Panc1 (cell line): ENCODE data around the gene C18orf32. TPM values are rescaled to one million over a fixed set of nuclear protein-coding genes. Genes with fewer than 3 reads are reported as not detected.

Experiments used
- ATAC-seq: fragments of 200-7000 bp; cut with Tn5 transposase; 2 replicates; pipeline ENCODE4 v1.9.1; 2020; ENCODE audit warnings: mild to moderate bottlenecking, moderate library complexity
- BruUV-seq: library from RNA; stranded (reverse); fragments of 400-500 nt; replicated peaks from 2 replicates; lab custom pipeline; 2021; lab: Mats Ljungman, UMichigan
- CTCF ChIA-PET: fragments of 300-600 bp; sonication (Branson Sonifier 250); formaldehyde crosslinking; loops from one replicate; lab custom pipeline; 2022; ENCODE audit warnings: antibody characterized with exemption; lab: Charles Lee
- POLR2A ChIA-PET: fragments of 300-600 bp; sonication (Branson Sonifier 250); formaldehyde crosslinking; loops from one replicate; lab custom pipeline; 2022; ENCODE audit warnings: antibody characterized with exemption; lab: Charles Lee
- DNase-seq: peaks from one replicate; pipeline ENCODE4 v3.0.0-alpha.2; 2010; ENCODE audit warnings: low read depth, low spot score
- H3K27ac ChIP-seq: 2 replicates; pipeline ENCODE4 v1.5.1; 2011; ENCODE audit warnings: mild to moderate bottlenecking, low read length, inconsistent platforms
- H3K27me3 ChIP-seq: fragments of 200-500 bp; sonication (Bioruptor generic); 2 replicates; pipeline ENCODE4 v1.6.0; 2014; ENCODE audit warnings: low read length, inconsistent platforms; ENCODE audit not compliant: control insufficient read depth, insufficient read depth
- H3K36me3 ChIP-seq: fragments of 200-500 bp; sonication (Bioruptor generic); 2 replicates; pipeline ENCODE4 v1.5.1; 2014; ENCODE audit warnings: inconsistent platforms, mild to moderate bottlenecking, low read length, moderate library complexity; ENCODE audit not compliant: control insufficient read depth, insufficient read depth
- H3K4me1 ChIP-seq: 2 replicates; pipeline ENCODE4 v1.5.1; 2011; ENCODE audit warnings: inconsistent platforms, mild to moderate bottlenecking, low read length, moderate library complexity; ENCODE audit not compliant: control insufficient read depth, insufficient read depth
- H3K4me3 ChIP-seq, 2 experiments: 2 replicates each; pipeline ENCODE4 v1.5.1; 2011 to 2012; ENCODE audit warnings: low read depth in 2 of 2, low read length in 2 of 2, mild to moderate bottlenecking in 2 of 2, inconsistent platforms in 1 of 2, moderate library complexity in 1 of 2
- H3K9me3 ChIP-seq: fragments of 200-500 bp; sonication (Bioruptor generic); 2 replicates; pipeline ENCODE4 v1.5.1; 2014; ENCODE audit warnings: low read depth, mild to moderate bottlenecking, inconsistent platforms, low read length, moderate library complexity; ENCODE audit not compliant: control insufficient read depth, insufficient read depth
- POLR2AphosphoS5 ChIP-seq: IDR thresholded peaks from 2 replicates; pipeline ENCODE4 v1.6.1; 2012; ENCODE audit warnings: mild to moderate bottlenecking, low read depth, low read length, moderate library complexity
- SIN3A ChIP-seq: IDR thresholded peaks from 2 replicates; pipeline ENCODE4 v1.6.1; 2012; ENCODE audit warnings: low read depth, mild to moderate bottlenecking, low read length, moderate library complexity, borderline replicate concordance; ENCODE audit not compliant: insufficient read depth
- TCF7L2 ChIP-seq: IDR thresholded peaks from 2 replicates; pipeline ENCODE4 v1.6.1; 2011; ENCODE audit warnings: mild to moderate bottlenecking, low read depth, low read length, inconsistent platforms
- in situ Hi-C: cut with HindIII; loops from 2 replicates; pipeline ENCODE4 v1.10.0; 2016; ENCODE audit warnings: low sequenced_read_pairs, low pct_unique_long_range_greater_than_20kb
- intact Hi-C: fragments of 100-400 bp; cut with micrococcal nuclease; formaldehyde crosslinking; loops from one replicate; pipeline ENCODE4 v1.10.0; 2022; ENCODE audit not compliant: unreplicated experiment
- total RNA-seq: library from RNA; stranded (reverse); gene quantifications from one replicate; pipeline ENCODE4 v1.2.1, GENCODE V29; 2021; ENCODE audit not compliant: unreplicated experiment
- TF ChIP-seq, protein P1 (sequence below), 2 experiments: IDR thresholded peaks; 2 replicates each; pipeline ENCODE4 v1.6.1; 2011 to 2012; ENCODE audit warnings: low read depth in 2 of 2, control low read depth in 1 of 2, low read length in 1 of 2, mild to moderate bottlenecking in 1 of 2, moderate library complexity in 1 of 2; ENCODE audit not compliant: insufficient read depth in 1 of 2
- TF ChIP-seq, protein P2 (sequence below): fragments of 450-650 bp; IDR thresholded peaks from 2 replicates; pipeline ENCODE4 v1.5.1; 2017; ENCODE audit warnings: mild to moderate bottlenecking

The C18orf32 gene
- total RNA-seq, 1 experiment from 2014 or later: 38.0 TPM

DNA sequence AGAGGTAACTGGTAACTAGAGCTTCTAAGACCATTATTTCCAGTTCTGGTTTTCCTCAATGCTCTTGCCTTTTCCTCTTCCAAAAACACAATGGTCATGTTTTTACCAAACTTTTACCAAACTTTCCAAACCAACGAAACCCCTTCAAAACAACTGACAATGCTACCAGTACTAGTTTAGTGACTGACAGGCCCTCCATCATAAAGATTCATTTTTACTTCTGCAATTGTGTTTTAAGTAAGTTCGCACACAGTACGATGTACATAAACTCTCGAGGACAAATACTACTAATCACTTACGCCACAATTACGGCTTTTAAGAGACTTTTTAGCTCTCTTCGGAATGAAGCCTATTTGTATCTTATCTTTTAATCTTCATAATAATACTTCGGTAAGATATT is 900 bp downstream of the C18orf32 start:
- peaks cover 25% of the 10 kb centered on the region for H3K36me3 ChIP-seq
- no TSS peak for BruUV-seq
- DNase-seq (no peak), ATAC-seq (no peak)
- in situ Hi-C loops: no loop called here
- H3K4me3 ChIP-seq: peak overlapping the region; percentile 84 to 91
- H3K27me3 ChIP-seq: no peaks in the 10 kb centered on the region
- TF ChIP-seq SIN3A (no peak), TCF7L2 (no peak), POLR2AphosphoS5 (no peak)
- TF ChIP-seq, protein P1, sequence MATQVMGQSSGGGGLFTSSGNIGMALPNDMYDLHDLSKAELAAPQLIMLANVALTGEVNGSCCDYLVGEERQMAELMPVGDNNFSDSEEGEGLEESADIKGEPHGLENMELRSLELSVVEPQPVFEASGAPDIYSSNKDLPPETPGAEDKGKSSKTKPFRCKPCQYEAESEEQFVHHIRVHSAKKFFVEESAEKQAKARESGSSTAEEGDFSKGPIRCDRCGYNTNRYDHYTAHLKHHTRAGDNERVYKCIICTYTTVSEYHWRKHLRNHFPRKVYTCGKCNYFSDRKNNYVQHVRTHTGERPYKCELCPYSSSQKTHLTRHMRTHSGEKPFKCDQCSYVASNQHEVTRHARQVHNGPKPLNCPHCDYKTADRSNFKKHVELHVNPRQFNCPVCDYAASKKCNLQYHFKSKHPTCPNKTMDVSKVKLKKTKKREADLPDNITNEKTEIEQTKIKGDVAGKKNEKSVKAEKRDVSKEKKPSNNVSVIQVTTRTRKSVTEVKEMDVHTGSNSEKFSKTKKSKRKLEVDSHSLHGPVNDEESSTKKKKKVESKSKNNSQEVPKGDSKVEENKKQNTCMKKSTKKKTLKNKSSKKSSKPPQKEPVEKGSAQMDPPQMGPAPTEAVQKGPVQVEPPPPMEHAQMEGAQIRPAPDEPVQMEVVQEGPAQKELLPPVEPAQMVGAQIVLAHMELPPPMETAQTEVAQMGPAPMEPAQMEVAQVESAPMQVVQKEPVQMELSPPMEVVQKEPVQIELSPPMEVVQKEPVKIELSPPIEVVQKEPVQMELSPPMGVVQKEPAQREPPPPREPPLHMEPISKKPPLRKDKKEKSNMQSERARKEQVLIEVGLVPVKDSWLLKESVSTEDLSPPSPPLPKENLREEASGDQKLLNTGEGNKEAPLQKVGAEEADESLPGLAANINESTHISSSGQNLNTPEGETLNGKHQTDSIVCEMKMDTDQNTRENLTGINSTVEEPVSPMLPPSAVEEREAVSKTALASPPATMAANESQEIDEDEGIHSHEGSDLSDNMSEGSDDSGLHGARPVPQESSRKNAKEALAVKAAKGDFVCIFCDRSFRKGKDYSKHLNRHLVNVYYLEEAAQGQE (IDR thresholded peaks at IDR 0.05; ENCODE audit: insufficient read depth in 1 of 2, low read depth in 2 of 2, low read length in 1 of 2): no peak
- TF ChIP-seq, protein P2, sequence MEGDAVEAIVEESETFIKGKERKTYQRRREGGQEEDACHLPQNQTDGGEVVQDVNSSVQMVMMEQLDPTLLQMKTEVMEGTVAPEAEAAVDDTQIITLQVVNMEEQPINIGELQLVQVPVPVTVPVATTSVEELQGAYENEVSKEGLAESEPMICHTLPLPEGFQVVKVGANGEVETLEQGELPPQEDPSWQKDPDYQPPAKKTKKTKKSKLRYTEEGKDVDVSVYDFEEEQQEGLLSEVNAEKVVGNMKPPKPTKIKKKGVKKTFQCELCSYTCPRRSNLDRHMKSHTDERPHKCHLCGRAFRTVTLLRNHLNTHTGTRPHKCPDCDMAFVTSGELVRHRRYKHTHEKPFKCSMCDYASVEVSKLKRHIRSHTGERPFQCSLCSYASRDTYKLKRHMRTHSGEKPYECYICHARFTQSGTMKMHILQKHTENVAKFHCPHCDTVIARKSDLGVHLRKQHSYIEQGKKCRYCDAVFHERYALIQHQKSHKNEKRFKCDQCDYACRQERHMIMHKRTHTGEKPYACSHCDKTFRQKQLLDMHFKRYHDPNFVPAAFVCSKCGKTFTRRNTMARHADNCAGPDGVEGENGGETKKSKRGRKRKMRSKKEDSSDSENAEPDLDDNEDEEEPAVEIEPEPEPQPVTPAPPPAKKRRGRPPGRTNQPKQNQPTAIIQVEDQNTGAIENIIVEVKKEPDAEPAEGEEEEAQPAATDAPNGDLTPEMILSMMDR: no peak
- H3K27ac ChIP-seq: peak overlapping the region; percentile 98
- POLR2A ChIA-PET: interaction anchor here (0.6 kb wide), 1 partner anchor 200 kb away, joined by 8 read pairs; no protein-coding TSS in a partner anchor
- H3K9me3 ChIP-seq: no peaks in the 10 kb centered on the region
- peaks cover 25% of the 10 kb centered on the region for H3K4me1 ChIP-seq
- CTCF ChIA-PET: no interaction called here
- intact Hi-C loops: no loop called here

DNA sequence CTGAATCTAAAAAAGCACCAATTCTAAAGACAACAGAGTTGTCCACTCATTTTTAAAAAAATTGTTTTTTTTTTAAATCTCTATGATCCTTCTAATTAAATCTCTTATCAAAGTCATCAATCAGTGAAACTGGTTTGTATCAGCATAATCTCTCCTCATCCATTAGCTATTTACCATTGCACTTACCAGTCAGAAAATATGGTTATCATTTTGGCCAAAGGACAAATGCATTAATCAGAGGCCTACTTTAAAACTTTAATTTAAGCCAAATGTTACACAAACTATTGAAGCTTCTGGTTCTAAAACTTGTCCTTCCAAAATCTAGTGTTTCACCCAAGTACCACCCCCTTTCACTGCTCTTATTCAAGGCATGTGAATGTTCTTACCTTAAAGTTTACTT is 3.8 kb downstream of the C18orf32 start:
- CTCF ChIA-PET: no interaction called here
- H3K4me1 ChIP-seq: peaks cover 13% of the 10 kb centered on the region
- intact Hi-C loops (no loop called here), in situ Hi-C loops (no loop called here)
- no peaks in the 10 kb centered on the region for H3K27me3 ChIP-seq
- TF ChIP-seq, protein P1 (IDR thresholded peaks at IDR 0.05; ENCODE audit: insufficient read depth in 1 of 2, low read depth in 2 of 2, low read length in 1 of 2): no peak
- TF ChIP-seq POLR2AphosphoS5: no peak
- TF ChIP-seq, protein P2: no peak
- TF ChIP-seq TCF7L2: no peak
- no peak for TF ChIP-seq SIN3A
- peaks cover 5% of the 10 kb centered on the region for H3K36me3 ChIP-seq
- H3K4me3 ChIP-seq: no peak overlapping the region
- POLR2A ChIA-PET: no interaction called here
- H3K27ac ChIP-seq: no peak overlapping the region
- BruUV-seq: TSS peak; percentile 25
- H3K9me3 ChIP-seq: no peaks in the 10 kb centered on the region
- ATAC-seq: no peak
- DNase-seq: no peak
